Gastrocnemius medialis (tissue), 4 donors: Measurements from ENCODE around the gene DEPDC1B.

Source experiments
- CTCF ChIP-seq, 5 experiments: fragments of 450-650 bp in 3 of 5; fragments of 200-600 bp in 2 of 5; sonication (generic) in 2 of 5; IDR thresholded peaks in 4 of 5; conservative IDR thresholded peaks in 1 of 5; 1 replicate in 4 of 5; 2 replicates in 1 of 5; pipeline ENCODE4 v1.5.1; 2016 to 2019; ENCODE audit warnings: antibody characterized with exemption in 5 of 5, mild to moderate bottlenecking in 3 of 5, moderate library complexity in 3 of 5
- POLR2A ChIP-seq, 2 donors: fragments of 450-650 bp; IDR thresholded peaks; one replicate each; pipeline ENCODE4 v1.6.1; 2017; ENCODE audit warnings: antibody characterized with exemption in 2 of 2, mild to moderate bottlenecking in 2 of 2, moderate library complexity in 2 of 2

GRCh38 chr5:60568646-60569045, 131.3 kb downstream of the DEPDC1B start:
- TF ChIP-seq CTCF (IDR thresholded peaks at IDR 0.05 in 4 of 5, conservative IDR thresholded peaks at IDR 0.05 in 1 of 5) (no peak), POLR2A (IDR thresholded peaks at IDR 0.05) (no peak)
